GM12892 (cell line): ENCODE results near the gene GOLPH3L.
"Not testable (repeated sequence)": the region's sequence is repeated elsewhere in the genome, so short reads cannot be mapped to it uniquely, and the experiment has no call there.

Experiments used
- POLR2A ChIP-seq: IDR thresholded peaks from 2 replicates; pipeline ENCODE4 v1.6.1; 2011; ENCODE audit warnings: low read depth, low read length, control low read depth
- POLR2AphosphoS5 ChIP-seq: IDR thresholded peaks from 2 replicates; pipeline ENCODE4 v1.6.1; 2011; ENCODE audit warnings: low read depth, low read length, control low read depth
- TAF1 ChIP-seq: IDR thresholded peaks from 2 replicates; pipeline ENCODE4 v1.6.1; 2011; ENCODE audit warnings: low read depth, mild to moderate bottlenecking, control low read depth, low read length, borderline replicate concordance

- not testable (repeated sequence) for TF ChIP-seq TAF1, POLR2A, POLR2AphosphoS5
Observed at GRCh38 chr1:150654635-150655034, 42.3 kb downstream of the GOLPH3L start.
